HG03457 (cell line): Measurements from ENCODE around the gene ZNF385D.

Source experiments
- ATAC-seq: cut with Tn5 transposase; IDR thresholded peaks from one replicate; pipeline ENCODE4 v1.9.1; 2021; ENCODE audit warnings: moderate number of reproducible peaks; ENCODE audit not compliant: unreplicated experiment

The ZNF385D gene

GRCh38 chr3:21750080-21750696 lies 822 bp downstream of the ZNF385D start:
- no peak for ATAC-seq

GRCh38 chr3:21747966-21748555 lies 2.9 kb downstream of the ZNF385D start:
- ATAC-seq: no peak

- ATAC-seq: no peak
These were observed 3.6 kb downstream of the ZNF385D start for GRCh38 chr3:21747376-21747775.

GRCh38 chr3:21745966-21746365 lies 5.0 kb downstream of the ZNF385D start:
- ATAC-seq: no peak

- no peak for ATAC-seq
These were observed 6.2 kb downstream of the ZNF385D start for GRCh38 chr3:21744793-21745192.

GRCh38 chr3:21738935-21739702 lies 11.9 kb downstream of the ZNF385D start:
- ATAC-seq: no peak

- ATAC-seq: no peak
These were observed 12.7 kb downstream of the ZNF385D start for GRCh38 chr3:21738283-21738682.

- ATAC-seq: no peak
These were observed 16.3 kb downstream of the ZNF385D start for GRCh38 chr3:21734746-21735145.

GRCh38 chr3:21729888-21730459 lies 21.0 kb downstream of the ZNF385D start:
- no peak for ATAC-seq

- no peak for ATAC-seq
These were observed 21.7 kb downstream of the ZNF385D start for GRCh38 chr3:21729331-21729730.

GRCh38 chr3:21722768-21723167 lies 28.2 kb downstream of the ZNF385D start:
- ATAC-seq: no peak

- no peak for ATAC-seq
These were observed 28.7 kb downstream of the ZNF385D start for GRCh38 chr3:21722301-21722700.

- no peak for ATAC-seq
These were observed 31.9 kb downstream of the ZNF385D start for GRCh38 chr3:21718943-21719591.

GRCh38 chr3:21718161-21718765 lies 32.7 kb downstream of the ZNF385D start:
- no peak for ATAC-seq

GRCh38 chr3:21715662-21716061 lies 35.3 kb downstream of the ZNF385D start:
- ATAC-seq: no peak

- ATAC-seq: no peak
These were observed 45.2 kb downstream of the ZNF385D start for GRCh38 chr3:21705769-21706168.

GRCh38 chr3:21704796-21705195 lies 46.2 kb downstream of the ZNF385D start:
- no peak for ATAC-seq

- ATAC-seq: no peak
These were observed 47.7 kb downstream of the ZNF385D start for GRCh38 chr3:21703291-21703690.

GRCh38 chr3:21697707-21698106 lies 53.3 kb downstream of the ZNF385D start:
- ATAC-seq: no peak

GRCh38 chr3:21694506-21694905 lies 56.5 kb downstream of the ZNF385D start:
- no peak for ATAC-seq

- no peak for ATAC-seq
These were observed 60.0 kb downstream of the ZNF385D start for GRCh38 chr3:21691036-21691435.
